ENCODE measurements around the gene ANKRD18B.
A peak's percentile ranks its signal among the peaks of the same experiment; 100 is the strongest.

The ANKRD18B gene

DNA sequence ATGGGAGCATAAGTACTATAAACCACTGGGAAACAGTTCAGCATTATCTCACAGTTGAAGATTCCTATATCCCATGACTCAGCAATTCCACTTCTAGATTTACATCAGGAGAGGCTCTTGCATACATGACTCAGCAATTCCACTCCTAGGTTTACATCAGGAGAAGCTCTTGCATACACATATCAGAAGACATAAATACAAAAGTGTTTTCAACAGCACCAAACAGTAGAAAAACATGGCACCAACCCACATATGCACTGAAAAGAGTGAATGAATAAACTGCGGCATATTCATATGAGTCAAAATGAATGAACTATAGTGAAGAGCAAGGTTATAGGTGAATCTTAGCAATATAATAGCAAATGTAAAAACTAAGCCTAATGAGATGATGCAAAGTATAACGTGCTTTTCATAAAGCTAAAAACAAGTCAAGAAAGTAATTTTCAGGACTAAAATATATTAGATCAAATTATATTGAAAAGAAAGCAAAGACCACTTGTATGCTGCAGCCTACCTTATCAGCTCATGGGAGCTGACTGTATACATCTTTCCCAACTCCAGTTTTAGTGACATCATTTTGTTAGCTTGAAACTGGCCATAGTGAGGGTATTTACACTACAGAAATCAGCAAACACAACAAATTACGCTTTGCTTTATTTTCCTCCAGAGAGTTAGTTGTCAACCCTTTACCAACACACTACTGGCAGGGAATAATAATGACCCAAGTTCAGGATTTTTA, 95.8 kb downstream of the ANKRD18B start:
- peak; percentile 83 for DNase-seq (ENCODE audit: low read depth)
- TF ChIP-seq, protein P1, sequence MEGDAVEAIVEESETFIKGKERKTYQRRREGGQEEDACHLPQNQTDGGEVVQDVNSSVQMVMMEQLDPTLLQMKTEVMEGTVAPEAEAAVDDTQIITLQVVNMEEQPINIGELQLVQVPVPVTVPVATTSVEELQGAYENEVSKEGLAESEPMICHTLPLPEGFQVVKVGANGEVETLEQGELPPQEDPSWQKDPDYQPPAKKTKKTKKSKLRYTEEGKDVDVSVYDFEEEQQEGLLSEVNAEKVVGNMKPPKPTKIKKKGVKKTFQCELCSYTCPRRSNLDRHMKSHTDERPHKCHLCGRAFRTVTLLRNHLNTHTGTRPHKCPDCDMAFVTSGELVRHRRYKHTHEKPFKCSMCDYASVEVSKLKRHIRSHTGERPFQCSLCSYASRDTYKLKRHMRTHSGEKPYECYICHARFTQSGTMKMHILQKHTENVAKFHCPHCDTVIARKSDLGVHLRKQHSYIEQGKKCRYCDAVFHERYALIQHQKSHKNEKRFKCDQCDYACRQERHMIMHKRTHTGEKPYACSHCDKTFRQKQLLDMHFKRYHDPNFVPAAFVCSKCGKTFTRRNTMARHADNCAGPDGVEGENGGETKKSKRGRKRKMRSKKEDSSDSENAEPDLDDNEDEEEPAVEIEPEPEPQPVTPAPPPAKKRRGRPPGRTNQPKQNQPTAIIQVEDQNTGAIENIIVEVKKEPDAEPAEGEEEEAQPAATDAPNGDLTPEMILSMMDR (conservative IDR thresholded peaks at IDR 0.05; ENCODE audit: low read length) = no peak
- no peak overlapping the region for H3K4me3 ChIP-seq (ENCODE audit: low read length)

DNA sequence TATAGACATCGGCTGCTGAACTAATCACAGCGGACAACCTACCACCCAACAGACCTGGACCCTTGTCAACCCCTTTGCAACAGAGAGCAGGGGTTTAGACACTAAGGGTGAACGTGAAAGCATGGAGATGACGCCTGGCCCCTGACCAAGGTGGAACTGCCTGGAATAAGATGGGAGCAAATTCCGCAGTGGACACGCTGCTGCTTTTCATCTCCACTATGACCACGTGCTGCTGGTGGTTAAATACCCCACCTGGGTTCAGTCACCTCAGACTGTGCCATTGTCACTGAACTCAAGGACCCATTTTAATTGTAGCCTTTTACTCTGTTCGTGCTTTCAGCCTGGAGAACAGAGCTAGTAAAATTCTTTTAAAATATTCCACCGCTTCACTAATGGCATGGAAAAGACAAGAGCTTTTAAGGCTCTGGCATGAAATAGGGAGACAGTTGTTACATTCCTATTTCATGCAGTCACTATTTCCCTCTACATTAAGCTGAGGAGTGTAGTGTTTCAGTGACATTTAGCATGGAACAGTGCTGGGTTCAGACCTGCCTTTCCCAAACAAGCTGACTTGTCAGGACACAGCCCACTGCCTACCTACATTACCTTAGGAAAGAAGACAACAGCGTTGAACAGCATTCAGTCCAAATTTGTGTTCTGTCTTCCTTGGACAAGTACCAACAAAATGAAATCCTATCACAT, 96.8 kb downstream of the ANKRD18B start:
- TF ChIP-seq, protein P1 (conservative IDR thresholded peaks at IDR 0.05; ENCODE audit: low read length) = no peak
- H3K4me3 ChIP-seq (ENCODE audit: low read length) = no peak overlapping the region
- DNase-seq (ENCODE audit: low read depth) = peak; percentile 76
